ENCODE data around the gene TMEM178B. TPM values are rescaled to one million over a fixed set of nuclear protein-coding genes. Genes with fewer than 3 reads are reported as not detected.

Gene TMEM178B
- total RNA-seq, 1 donor = 0.43 TPM

DNA sequence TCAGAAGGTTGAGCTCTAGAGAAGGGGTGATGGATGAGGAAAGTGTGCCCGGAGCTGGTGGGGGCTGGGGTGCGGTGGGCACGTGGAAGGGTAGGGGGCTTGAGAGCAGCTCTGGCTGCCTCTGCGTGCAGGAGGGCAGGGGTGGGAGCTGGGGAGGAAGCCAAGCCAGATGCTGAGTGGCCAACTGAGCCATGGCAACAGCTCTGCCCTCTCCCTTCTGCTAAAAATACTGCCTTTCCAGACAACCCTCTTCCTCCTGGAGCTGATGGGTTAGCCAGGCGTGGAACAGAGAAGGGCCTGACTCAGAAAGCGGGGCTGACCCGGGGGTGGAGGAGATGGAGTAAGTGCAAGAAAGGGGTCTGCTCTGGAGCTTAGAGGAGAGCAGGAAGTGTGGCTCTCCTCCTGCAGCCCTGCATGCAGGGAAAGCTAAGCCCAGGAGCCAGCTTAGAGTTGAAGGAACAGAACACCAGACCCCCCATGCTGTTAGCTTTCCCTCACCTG is 362.8 kb downstream of the TMEM178B start:
- H3K4me3 ChIP-seq (ENCODE audit: low read depth, low read length) = no peak overlapping the region
- TF ChIP-seq, protein P1, sequence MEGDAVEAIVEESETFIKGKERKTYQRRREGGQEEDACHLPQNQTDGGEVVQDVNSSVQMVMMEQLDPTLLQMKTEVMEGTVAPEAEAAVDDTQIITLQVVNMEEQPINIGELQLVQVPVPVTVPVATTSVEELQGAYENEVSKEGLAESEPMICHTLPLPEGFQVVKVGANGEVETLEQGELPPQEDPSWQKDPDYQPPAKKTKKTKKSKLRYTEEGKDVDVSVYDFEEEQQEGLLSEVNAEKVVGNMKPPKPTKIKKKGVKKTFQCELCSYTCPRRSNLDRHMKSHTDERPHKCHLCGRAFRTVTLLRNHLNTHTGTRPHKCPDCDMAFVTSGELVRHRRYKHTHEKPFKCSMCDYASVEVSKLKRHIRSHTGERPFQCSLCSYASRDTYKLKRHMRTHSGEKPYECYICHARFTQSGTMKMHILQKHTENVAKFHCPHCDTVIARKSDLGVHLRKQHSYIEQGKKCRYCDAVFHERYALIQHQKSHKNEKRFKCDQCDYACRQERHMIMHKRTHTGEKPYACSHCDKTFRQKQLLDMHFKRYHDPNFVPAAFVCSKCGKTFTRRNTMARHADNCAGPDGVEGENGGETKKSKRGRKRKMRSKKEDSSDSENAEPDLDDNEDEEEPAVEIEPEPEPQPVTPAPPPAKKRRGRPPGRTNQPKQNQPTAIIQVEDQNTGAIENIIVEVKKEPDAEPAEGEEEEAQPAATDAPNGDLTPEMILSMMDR (IDR thresholded peaks at IDR 0.05; ENCODE audit: insufficient read depth, low read depth, low read length) = no peak
- DNase-seq (ENCODE audit: low read depth) = no peak

GRCh38 chr7:141439164-141439563 is 365.3 kb downstream of the TMEM178B start:
- TF ChIP-seq, protein P1 (IDR thresholded peaks at IDR 0.05; ENCODE audit: insufficient read depth, low read depth, low read length) = no peak
- no peak overlapping the region for H3K4me3 ChIP-seq (ENCODE audit: low read depth, low read length)
- DNase-seq (ENCODE audit: low read depth) = no peak

DNA sequence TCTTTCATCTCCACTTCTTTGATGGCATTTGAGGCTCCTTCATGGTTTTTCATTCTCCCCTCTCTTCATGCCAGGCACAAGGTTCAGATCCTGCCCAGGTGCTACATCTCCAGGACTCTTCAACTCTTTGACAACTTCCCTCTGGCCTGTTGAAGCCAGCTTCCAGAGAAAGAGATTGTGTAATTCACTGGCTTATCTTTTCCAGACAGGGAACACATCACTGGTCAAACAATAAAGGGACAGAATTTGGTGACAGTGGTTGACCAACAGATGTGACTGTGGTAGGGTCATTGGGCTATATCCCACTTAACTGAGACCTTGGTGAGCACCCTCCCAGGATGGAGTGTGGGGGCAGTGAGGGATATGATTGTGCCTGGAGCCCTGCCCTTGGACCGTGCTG is 365.9 kb downstream of the TMEM178B start:
- no peak overlapping the region for H3K4me3 ChIP-seq (ENCODE audit: low read depth, low read length)
- TF ChIP-seq, protein P1 (IDR thresholded peaks at IDR 0.05; ENCODE audit: insufficient read depth, low read depth, low read length) = no peak
- no peak for DNase-seq (ENCODE audit: low read depth)

GRCh38 chr7:141441837-141442627 is 368.2 kb downstream of the TMEM178B start:
- TF ChIP-seq, protein P1 (IDR thresholded peaks at IDR 0.05; ENCODE audit: insufficient read depth, low read depth, low read length) = no peak
- H3K4me3 ChIP-seq (ENCODE audit: low read depth, low read length) = no peak overlapping the region
- DNase-seq (ENCODE audit: low read depth) = no peak

DNA sequence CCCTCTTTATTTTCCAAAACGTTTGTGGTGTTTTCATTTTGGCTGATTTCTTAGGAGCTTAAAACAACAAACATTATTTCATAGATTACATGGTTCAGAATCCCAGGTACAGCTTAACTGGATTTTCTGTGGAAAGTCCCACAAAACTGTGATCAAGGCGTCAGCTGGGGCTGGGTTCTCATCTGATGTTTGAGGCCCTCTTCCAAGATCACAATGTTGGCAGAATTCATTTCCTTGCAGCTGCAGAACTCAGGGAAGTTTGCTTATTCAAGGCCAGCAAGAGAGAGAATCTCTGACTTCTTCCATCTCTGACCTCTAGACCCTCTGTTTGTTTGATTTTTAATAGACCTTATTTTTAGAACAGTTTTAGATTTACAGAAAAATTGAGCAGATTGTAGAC is 368.9 kb downstream of the TMEM178B start:
- DNase-seq (ENCODE audit: low read depth) = no peak
- no peak overlapping the region for H3K4me3 ChIP-seq (ENCODE audit: low read depth, low read length)
- TF ChIP-seq, protein P1 (IDR thresholded peaks at IDR 0.05; ENCODE audit: insufficient read depth, low read depth, low read length) = no peak

DNA sequence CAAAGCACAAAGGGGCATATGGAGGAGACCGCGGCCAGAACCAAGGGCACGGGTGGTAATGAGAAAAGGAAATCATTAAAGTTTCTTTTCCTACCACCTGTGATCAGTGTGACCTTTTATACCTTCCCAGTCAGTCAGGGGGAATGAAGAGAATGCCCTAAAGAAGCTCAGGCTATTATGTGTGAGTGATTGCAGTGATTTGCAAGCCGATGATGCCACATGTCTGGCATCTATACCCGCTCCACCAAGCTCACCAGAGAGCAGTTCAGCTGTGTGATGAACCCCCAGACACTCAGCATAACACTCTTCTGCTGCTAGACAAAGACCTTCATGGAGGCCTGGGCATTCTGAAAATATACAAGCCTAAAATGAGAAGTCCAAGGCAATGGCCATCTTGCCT is 371.1 kb downstream of the TMEM178B start:
- DNase-seq (ENCODE audit: low read depth) = no peak

More for the DNA sequence above, 371.1 kb downstream of the TMEM178B start:
- TF ChIP-seq, protein P1 (IDR thresholded peaks at IDR 0.05; ENCODE audit: insufficient read depth, low read depth, low read length) = no peak
- no peak overlapping the region for H3K4me3 ChIP-seq (ENCODE audit: low read depth, low read length)
